GM12878 (cell line): ENCODE measurements around the gene GAMT. TPM values are rescaled to one million over a fixed set of nuclear protein-coding genes. Genes with fewer than 3 reads are reported as not detected.
A peak's percentile ranks its signal among the peaks of the same experiment; 100 is the strongest.

Experiments used
- CEBPB ChIP-seq, 2 experiments: fragments of 150-350 bp in 1 of 2; IDR thresholded peaks; 2 replicates each; pipeline ENCODE4 v1.6.1; 2012 to 2014; ENCODE audit warnings: low read depth in 2 of 2, low read length in 2 of 2, borderline replicate concordance in 1 of 2, inconsistent platforms in 1 of 2
- DPF2 ChIP-seq: fragments of 450-650 bp; IDR thresholded peaks from 2 replicates; pipeline ENCODE4 v1.6.1; 2017; ENCODE audit warnings: mild to moderate bottlenecking
- EGR1 ChIP-seq, 2 experiments: IDR thresholded peaks; 1 replicate in 1 of 2; 2 replicates in 1 of 2; pipeline ENCODE4 v1.6.1; 2011 to 2012; ENCODE audit warnings: low read depth in 2 of 2, low read length in 2 of 2, borderline replicate concordance in 1 of 2, mild to moderate bottlenecking in 1 of 2, moderate library complexity in 1 of 2
- FOS ChIP-seq: IDR thresholded peaks from 3 replicates; pipeline ENCODE4 v1.6.1; 2011; ENCODE audit warnings: borderline replicate concordance; ENCODE audit not compliant: insufficient read length; ENCODE audit errors: extremely low read depth
- MTA2 ChIP-seq: fragments of 450-650 bp; IDR thresholded peaks from 2 replicates; pipeline ENCODE4 v1.6.1; 2016; ENCODE audit warnings: low read depth, mild to moderate bottlenecking, moderate library complexity
- MXI1 ChIP-seq: fragments of 150-350 bp; IDR thresholded peaks from 2 replicates; pipeline ENCODE4 v1.6.1; 2011; ENCODE audit warnings: low read depth, mild to moderate bottlenecking, inconsistent platforms, low read length, improper control_type of control experiment
- NFYB ChIP-seq: IDR thresholded peaks from 2 replicates; pipeline ENCODE4 v1.6.1; 2011; ENCODE audit warnings: low read depth, mild to moderate bottlenecking, low read length, improper control_type of control experiment, moderate library complexity; ENCODE audit not compliant: insufficient read depth
- NR2F1 ChIP-seq: fragments of 450-650 bp; conservative IDR thresholded peaks from 2 replicates; pipeline ENCODE4 v1.6.1; 2017; ENCODE audit warnings: mild to moderate bottlenecking
- PAX8 ChIP-seq: fragments of 450-650 bp; IDR thresholded peaks from 2 replicates; pipeline ENCODE4 v1.6.1; 2017; ENCODE audit warnings: mild to moderate bottlenecking, moderate library complexity
- RAD21 ChIP-seq: IDR thresholded peaks from 2 replicates; pipeline ENCODE4 v1.6.1; 2011; ENCODE audit warnings: mild to moderate bottlenecking, low read depth, low read length, moderate library complexity; ENCODE audit not compliant: insufficient read depth
- RELA ChIP-seq: fragments of 450-650 bp; IDR thresholded peaks from 2 replicates; pipeline ENCODE4 v1.8.0; 2014; ENCODE audit warnings: borderline replicate concordance; ENCODE audit not compliant: partially characterized antibody
- USF2 ChIP-seq: IDR thresholded peaks from 2 replicates; pipeline ENCODE4 v1.6.1; 2011; ENCODE audit warnings: low read depth, low read length, improper control_type of control experiment, borderline replicate concordance
- ZNF592 ChIP-seq: fragments of 450-650 bp; IDR thresholded peaks from 2 replicates; pipeline ENCODE4 v1.6.1; 2017; ENCODE audit warnings: mild to moderate bottlenecking, moderate library complexity
- polyA plus RNA-seq, 11 experiments: library from polyadenylated mRNA; depleted of rRNA in 4 of 11; unstranded in 6 of 11; stranded (reverse) in 5 of 11; fragments of >200 nt; fragmentation: Nextera tagmentation in 4 of 11; fragmentation: Illumina TruSeq in 1 of 11; extraction: Ambion mirVana in 4 of 11; extraction: Trizol in 1 of 11; gene quantifications; 1 replicate in 1 of 11; 2 replicates in 10 of 11; pipeline versions ENCODE4 v1.2.1 to v1.2.3, GENCODE V29; 2011 to 2016; ENCODE audit warnings: inconsistent platforms in 2 of 11, missing spikeins in 2 of 11, low read depth in 1 of 11
- total RNA-seq, 4 experiments: library from RNA; depleted of rRNA in 3 of 4; stranded (reverse); fragments of >200 nt in 3 of 4; fragmentation: Illumina TruSeq in 1 of 4; extraction: Trizol in 1 of 4; gene quantifications; 2 replicates each; pipeline versions ENCODE4 v1.2.1 to v1.2.3, GENCODE V29; 2013 to 2021
- TF ChIP-seq, protein P1 (sequence below): fragments of 450-650 bp; IDR thresholded peaks from 2 replicates; pipeline ENCODE4 v1.6.1; 2017; ENCODE audit warnings: antibody characterized with exemption, mild to moderate bottlenecking, moderate library complexity
- TF ChIP-seq, protein P2 (sequence below): IDR thresholded peaks from 2 replicates; pipeline ENCODE4 v1.6.1; 2011; ENCODE audit warnings: borderline replicate concordance, low read depth, mild to moderate bottlenecking, moderate library complexity, low read length; ENCODE audit not compliant: insufficient read depth, poor library complexity, severe bottlenecking
- TF ChIP-seq, protein P3 (sequence below): fragments of 450-650 bp; IDR thresholded peaks from 2 replicates; pipeline ENCODE4 v1.6.1; 2017; ENCODE audit warnings: mild to moderate bottlenecking, low read depth, inconsistent platforms; ENCODE audit not compliant: poor library complexity, severe bottlenecking

GAMT gene
- total and polyA plus RNA-seq, 10 of the 15 experiments (the other 5 are each of a cell fraction or from before 2014, with no cell fraction given) = 1.6 to 131 (median 38.8) TPM

DNA sequence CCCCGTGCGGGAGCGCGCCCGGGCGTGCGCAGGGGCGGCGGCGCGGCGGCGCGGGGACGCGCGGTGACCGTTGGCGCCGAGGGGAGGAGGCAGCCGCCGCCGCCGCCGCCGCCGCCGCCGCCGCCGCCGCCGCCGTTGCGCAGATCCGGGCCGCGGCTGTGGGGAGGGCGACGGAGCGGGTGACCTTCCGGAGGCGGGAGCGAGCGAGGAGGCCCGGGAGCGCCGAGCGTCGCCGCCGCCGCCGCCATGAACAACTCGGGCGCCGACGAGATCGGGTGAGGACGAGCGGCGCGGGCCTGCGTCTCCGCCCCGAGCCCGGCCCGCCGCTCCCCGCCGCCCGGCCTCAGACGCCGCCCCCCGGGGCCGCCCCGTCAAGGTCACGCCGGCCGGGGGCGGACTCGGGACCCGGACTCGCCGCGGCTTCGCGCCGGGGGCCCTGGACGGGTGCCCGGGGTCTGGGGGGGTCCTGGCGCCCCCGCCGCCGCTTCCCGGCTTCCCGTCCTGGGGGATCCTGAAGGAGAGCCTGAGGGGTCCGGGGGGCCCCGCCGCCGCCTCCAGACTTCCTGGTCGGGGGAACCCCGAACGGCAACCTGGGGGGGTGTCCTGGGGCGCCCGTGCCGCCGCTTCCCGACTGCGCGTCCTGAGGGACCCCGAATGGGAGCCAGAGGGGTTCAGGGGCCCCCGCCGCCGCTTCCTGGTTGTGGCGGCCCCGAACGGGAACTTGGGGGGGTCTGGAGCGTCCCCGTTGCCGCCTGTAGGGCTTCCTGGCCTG, 6.4 kb upstream of the GAMT start, which contains the start of gene DAZAP1 (continued):
- no peak for TF ChIP-seq ZNF592
- TF ChIP-seq, protein P1, sequence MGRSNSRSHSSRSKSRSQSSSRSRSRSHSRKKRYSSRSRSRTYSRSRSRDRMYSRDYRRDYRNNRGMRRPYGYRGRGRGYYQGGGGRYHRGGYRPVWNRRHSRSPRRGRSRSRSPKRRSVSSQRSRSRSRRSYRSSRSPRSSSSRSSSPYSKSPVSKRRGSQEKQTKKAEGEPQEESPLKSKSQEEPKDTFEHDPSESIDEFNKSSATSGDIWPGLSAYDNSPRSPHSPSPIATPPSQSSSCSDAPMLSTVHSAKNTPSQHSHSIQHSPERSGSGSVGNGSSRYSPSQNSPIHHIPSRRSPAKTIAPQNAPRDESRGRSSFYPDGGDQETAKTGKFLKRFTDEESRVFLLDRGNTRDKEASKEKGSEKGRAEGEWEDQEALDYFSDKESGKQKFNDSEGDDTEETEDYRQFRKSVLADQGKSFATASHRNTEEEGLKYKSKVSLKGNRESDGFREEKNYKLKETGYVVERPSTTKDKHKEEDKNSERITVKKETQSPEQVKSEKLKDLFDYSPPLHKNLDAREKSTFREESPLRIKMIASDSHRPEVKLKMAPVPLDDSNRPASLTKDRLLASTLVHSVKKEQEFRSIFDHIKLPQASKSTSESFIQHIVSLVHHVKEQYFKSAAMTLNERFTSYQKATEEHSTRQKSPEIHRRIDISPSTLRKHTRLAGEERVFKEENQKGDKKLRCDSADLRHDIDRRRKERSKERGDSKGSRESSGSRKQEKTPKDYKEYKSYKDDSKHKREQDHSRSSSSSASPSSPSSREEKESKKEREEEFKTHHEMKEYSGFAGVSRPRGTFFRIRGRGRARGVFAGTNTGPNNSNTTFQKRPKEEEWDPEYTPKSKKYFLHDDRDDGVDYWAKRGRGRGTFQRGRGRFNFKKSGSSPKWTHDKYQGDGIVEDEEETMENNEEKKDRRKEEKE = no peak
- TF ChIP-seq RELA = no peak
- TF ChIP-seq NR2F1 = peak; percentile 28; the same call in 1 of the 2 replicates
- TF ChIP-seq CEBPB (IDR thresholded peaks at IDR 0.05; ENCODE audit: borderline replicate concordance in 1 of 2, low read depth in 2 of 2, low read length in 2 of 2) = no peak
- TF ChIP-seq PAX8 = no peak
- no peak for TF ChIP-seq FOS
- TF ChIP-seq, protein P2, sequence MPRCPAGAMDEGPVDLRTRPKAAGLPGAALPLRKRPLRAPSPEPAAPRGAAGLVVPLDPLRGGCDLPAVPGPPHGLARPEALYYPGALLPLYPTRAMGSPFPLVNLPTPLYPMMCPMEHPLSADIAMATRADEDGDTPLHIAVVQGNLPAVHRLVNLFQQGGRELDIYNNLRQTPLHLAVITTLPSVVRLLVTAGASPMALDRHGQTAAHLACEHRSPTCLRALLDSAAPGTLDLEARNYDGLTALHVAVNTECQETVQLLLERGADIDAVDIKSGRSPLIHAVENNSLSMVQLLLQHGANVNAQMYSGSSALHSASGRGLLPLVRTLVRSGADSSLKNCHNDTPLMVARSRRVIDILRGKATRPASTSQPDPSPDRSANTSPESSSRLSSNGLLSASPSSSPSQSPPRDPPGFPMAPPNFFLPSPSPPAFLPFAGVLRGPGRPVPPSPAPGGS = peak; percentile 16
- TF ChIP-seq EGR1 (IDR thresholded peaks at IDR 0.05; ENCODE audit: borderline replicate concordance in 1 of 2, low read depth in 2 of 2, low read length in 2 of 2) = peak in 1 of 2 experiments; percentile 68; a peak in 2 of 3 replicates
- TF ChIP-seq DPF2 = peak; percentile 29; the same call in 1 of the 2 replicates
- TF ChIP-seq USF2 = no peak
- no peak for TF ChIP-seq MXI1
- TF ChIP-seq, protein P3, sequence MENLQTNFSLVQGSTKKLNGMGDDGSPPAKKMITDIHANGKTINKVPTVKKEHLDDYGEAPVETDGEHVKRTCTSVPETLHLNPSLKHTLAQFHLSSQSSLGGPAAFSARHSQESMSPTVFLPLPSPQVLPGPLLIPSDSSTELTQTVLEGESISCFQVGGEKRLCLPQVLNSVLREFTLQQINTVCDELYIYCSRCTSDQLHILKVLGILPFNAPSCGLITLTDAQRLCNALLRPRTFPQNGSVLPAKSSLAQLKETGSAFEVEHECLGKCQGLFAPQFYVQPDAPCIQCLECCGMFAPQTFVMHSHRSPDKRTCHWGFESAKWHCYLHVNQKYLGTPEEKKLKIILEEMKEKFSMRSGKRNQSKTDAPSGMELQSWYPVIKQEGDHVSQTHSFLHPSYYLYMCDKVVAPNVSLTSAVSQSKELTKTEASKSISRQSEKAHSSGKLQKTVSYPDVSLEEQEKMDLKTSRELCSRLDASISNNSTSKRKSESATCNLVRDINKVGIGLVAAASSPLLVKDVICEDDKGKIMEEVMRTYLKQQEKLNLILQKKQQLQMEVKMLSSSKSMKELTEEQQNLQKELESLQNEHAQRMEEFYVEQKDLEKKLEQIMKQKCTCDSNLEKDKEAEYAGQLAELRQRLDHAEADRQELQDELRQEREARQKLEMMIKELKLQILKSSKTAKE = no peak
- TF ChIP-seq RAD21 = no peak
- no peak for TF ChIP-seq NFYB
- no peak for TF ChIP-seq MTA2
